ENCODE results near the gene KLRC1.
"Not testable (repeated sequence)": the region's sequence is repeated elsewhere in the genome, so short reads cannot be mapped to it uniquely, and the experiment has no call there.

KLRC1 gene

DNA sequence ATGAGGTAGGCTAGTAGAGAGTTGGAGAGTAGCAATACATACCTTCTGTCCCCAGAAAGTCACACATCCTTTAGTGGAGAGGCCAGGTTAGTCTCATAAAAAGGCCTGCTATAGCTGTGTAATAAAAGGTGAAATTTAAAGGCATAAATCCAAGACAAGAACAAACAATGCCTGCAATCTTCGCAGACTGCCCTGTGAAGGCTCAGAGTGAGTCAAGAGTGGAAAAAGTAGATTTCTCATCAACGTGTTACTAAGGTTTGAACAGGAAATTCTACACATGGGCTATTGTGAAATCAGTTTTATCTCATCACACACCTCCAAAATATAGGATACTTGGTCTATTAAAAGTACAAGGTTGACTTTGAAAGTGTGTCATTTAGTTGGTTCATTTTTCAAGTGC is at the start of gene KLRC1:
KLRC1 (minus strand) TSS at position 222 of the 400 bp plus-strand sequence. CDS start 2,221 bp downstream, outside the sequence.
- DNase-seq (ENCODE audit: low read depth in 1 of 2, low spot score in 1 of 2) = no peak

DNA sequence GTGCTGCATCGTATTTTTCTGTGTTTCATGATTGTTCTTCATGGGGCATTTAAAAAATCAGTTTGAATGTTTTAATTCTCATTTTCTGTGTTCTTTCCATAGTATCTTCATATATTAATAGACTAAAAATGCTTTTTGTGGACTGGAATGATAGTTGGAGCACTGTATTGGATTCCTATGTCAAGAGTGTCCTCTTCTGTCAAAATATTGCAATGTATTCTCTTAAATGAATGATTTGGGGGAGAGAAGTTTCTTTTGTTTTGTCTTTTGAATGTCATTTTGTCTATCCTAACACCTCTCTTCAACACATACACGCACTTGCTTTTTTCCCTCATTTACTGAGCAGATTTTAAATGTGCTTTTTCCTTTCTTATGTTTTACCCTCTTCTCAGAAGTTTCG is 47.9 kb upstream of the KLRC1 start:
- no peak for DNase-seq (ENCODE audit: low read depth in 1 of 2, low spot score in 1 of 2)

- DNase-seq (ENCODE audit: low read depth in 1 of 2, low spot score in 1 of 2) = no peak
Measured at GRCh38 chr12:10498042-10498441, 44.9 kb upstream of the KLRC1 start.

DNA sequence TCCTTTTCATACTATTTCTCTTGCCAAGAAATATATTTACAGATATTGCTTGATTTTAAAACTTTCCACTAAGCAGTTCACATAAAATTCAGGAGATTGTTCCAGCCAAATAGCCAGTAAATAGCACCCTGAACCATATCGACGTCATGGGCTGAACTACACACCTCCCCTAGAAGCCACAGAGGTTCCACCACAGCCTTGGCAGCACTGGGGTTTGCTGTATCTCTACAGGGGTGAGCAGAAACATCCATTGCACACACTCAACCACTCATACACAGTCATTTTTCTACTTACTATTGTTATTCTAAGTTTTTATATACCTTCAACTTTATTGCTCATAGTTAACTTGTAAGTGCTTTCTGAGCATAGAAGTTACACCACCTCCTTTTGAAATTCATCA is 44.4 kb upstream of the KLRC1 start:
- no peak for DNase-seq (ENCODE audit: low read depth in 1 of 2, low spot score in 1 of 2)

- DNase-seq (ENCODE audit: low read depth in 1 of 2, low spot score in 1 of 2) = no peak
Measured at GRCh38 chr12:10491766-10492165, 38.6 kb upstream of the KLRC1 start.

DNA sequence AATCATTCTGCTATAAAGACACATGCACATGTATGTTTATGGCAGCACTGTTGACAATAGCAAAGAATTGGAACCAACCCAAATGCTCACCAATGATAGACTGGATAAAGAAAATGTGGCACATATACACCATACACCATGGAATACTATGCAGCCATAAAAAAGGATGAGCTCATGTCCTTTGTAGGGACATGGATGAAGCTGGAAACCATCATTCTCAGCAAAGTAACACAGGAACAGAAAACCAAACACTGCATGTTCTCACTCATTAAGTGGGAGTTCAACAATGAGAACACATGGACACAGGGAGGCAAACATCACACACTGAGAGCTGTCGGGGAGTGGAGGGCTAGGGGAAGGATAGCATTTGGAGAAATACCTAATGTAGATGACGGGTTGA is 34.2 kb upstream of the KLRC1 start:
- not testable (repeated sequence) for DNase-seq (ENCODE audit: low read depth in 1 of 2, low spot score in 1 of 2)

- not testable (repeated sequence) for DNase-seq (ENCODE audit: low read depth in 1 of 2, low spot score in 1 of 2)
Measured at GRCh38 chr12:10481901-10482300, 28.7 kb upstream of the KLRC1 start.

DNA sequence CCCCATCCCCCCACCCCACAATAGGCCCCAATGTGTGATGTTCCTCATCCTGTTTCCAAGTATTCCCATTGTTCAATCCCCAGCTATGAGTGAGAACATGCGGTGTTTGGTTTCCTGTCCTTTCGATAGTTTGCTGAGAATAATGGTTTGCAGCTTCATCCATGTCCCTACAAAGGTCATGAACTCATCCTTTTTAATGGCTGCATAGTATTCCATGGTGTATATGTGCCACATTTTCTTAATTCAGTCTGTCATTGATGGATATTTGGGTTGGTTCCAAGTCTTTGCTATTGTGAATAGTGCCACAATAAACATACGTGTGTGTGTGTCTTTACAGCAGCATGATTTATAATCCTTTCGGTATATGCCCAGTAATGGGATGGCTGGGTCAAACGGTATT is 19.6 kb upstream of the KLRC1 start:
- not testable (repeated sequence) for DNase-seq (ENCODE audit: low read depth in 1 of 2, low spot score in 1 of 2)

DNA sequence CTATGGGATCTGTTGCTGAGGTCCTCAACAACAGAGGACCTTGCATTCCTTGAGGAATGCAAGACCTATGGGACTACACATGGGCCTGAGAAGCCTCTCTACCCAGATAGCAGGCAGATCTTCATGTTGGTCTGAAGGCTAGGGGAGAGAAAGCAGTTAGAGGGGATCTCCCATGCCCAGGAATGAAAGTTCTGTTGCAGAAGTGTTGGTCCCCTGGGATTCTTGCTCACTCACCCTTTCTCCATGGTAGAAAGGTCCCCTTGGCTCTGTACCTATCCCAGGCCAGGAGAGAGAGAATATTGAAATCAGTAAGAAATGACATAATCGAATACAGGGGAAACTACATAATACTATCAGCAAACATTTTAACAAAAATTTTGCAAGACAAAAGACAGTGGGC is 16.5 kb upstream of the KLRC1 start:
- DNase-seq (ENCODE audit: low read depth in 1 of 2, low spot score in 1 of 2) = no peak

DNA sequence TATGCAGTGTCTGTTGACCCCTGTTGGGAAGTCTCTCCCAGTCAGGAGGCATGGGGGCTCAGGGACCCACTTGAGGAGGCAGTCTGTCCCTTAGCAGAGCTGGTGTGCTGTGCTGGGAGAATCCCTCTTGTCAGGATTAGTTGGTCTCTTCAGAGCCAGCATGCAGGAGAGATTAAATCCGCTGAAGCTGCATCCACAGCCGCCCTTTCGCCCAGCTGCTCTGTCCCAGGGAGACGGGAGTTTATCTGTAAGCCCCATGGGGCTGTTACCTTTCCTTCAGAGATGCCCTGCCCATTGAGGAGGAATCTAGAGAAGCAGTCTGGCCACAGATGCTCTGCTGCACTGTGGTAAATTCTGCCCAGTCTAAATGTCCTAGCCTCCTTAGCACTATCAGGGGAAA is 13.1 kb upstream of the KLRC1 start:
- no peak for DNase-seq (ENCODE audit: low read depth in 1 of 2, low spot score in 1 of 2)

GRCh38 chr12:10457760-10458159 is 4.6 kb upstream of the KLRC1 start:
- no peak for DNase-seq (ENCODE audit: low read depth in 1 of 2, low spot score in 1 of 2)

DNA sequence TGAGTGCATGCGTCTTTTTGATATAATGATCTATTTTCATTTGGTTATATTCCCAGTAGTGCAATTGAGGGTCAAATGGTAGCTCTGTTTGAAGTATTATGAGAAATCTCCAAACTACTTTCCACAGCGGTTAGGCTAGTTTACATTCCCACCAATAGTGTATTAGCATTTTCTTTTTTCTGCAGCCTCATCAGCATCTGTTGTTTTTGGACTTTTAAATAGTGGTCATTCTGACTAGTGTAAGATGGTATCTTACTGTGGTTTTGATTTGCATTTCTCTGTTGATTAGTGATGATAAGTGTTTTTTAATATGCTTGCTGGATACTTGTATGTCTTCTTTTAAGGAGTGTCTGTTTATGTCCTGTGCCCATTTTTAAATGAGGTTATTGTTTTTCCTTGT is 3.7 kb upstream of the KLRC1 start:
- no peak for DNase-seq (ENCODE audit: low read depth in 1 of 2, low spot score in 1 of 2)

DNA sequence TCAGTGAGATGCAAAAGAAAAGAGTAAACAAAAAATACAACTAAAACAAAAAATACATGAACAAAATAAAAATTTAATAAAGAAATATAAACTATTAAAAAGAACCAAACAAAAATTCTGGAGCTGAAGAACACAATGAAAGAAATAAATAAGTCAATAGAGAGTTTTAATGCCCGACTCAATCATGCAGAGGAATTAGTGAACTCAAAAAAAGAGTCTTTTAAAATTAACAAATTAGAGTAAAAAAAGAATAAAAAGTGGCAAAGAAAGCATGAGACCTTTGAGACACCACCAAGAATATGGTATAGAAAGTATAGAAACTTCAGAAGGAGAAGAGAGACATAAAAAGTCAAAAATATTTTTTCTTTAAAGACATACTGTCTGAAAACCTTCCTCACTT is 2.6 kb upstream of the KLRC1 start:
- DNase-seq (ENCODE audit: low read depth in 1 of 2, low spot score in 1 of 2) = no peak

DNA sequence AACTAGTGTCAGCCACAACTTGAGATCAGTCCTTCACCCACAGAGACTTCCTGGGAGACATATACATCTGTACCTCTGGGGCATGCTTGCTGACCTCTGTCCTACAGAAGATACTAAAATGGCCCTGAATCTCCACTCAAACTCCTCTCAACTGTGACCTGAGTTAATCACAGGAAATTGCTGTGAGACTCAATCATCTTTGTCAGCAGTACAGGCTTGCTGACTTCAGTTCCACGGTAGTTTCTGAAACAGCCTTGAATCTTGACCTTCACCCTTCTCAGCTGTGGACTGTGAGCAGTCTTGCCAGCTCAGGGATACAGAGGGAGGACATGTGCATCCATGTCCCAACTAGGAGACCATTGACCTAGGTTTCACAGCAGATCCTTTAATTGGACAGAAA is 1.4 kb upstream of the KLRC1 start:
- DNase-seq (ENCODE audit: low read depth in 1 of 2, low spot score in 1 of 2) = no peak

DNA sequence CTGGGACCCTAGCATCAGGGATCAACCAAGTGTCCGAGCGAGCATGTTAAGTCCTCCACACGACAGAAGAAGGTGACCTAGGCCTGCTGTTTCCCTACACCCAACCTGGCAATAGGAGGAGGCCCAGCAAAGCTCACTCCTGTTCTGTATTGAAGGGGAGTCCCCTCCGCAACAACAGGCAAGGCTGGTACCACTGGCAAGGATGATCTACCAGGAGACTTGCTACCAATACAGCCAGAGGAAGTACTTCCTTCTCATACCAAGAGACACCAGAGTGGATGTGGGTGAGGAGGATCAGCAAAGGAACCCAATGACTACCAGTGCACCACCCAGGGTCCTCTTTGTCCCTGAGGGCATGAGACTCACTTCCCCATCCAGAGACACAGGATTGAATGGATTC is 4.9 kb downstream of the KLRC1 start:
- no peak for DNase-seq (ENCODE audit: low read depth in 1 of 2, low spot score in 1 of 2)

DNA sequence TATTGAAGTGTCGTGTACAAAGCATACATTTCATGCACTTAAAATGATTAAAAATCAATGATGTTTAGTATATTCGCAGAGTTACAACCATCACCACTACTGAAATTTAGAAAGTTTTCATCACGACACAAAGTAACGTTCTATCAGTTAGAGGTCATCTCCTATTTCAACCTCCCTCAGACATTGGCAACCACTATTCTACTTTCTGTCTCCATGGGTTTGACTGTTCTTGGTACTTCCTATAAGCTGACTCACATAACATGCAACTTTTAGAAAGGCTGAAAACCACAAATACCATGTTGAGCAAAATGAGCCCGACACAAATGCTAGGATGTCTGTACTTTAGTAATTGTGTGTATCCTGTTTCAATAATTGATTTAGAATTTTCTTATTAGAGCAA is 7.1 kb downstream of the KLRC1 start:
- DNase-seq (ENCODE audit: low read depth in 1 of 2, low spot score in 1 of 2) = not testable (repeated sequence)

DNA sequence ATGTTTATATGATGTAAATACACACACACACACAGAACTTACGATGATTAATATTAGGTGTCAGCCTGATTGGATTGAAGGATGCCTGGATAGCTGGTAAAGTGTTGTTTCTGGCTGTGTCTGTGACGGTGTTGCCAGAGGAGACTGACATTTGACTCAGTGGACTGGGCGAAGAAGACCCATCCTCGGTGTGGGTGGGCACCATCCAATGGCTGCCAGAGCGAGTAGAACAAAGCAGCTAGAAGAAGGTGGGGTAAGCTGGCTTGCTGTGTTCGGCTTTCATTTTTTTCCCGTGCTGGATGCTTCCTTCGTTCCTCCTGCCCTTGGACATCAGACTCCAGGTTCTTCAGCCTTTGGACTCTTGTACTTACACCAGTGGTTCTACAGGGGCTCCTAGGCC is 12.0 kb downstream of the KLRC1 start:
- not testable (repeated sequence) for DNase-seq (ENCODE audit: low read depth in 1 of 2, low spot score in 1 of 2)

DNA sequence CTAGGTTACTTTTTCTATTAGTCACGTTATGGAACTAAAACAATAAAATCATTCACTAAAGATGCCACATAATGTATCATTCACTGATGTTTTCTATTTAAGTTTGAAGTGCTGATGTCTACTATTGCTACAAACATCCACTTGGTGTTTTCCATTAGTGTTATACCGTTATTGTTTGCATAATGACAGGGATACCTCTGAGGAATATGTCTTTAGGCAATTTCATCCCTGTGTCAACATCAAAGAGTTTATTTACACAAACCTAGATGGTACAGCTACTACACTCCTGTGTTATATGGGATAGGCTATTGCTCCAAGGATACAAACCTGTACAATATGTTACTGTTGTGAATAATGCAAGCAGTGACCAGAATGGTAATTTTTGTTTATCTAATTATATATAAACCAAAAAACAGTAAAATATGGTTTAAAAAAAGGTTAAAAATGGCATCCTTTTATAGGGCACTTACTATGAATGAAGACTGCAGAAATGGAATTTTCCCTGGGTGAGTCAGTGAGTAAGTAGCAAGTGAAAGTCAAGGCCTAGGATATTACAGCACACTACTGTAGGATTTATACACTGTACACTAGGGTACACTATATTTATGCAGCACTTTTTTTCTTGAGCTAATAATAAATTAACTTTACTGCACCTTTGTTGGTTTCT is 13.4 kb downstream of the KLRC1 start:
- not testable (repeated sequence) for DNase-seq (ENCODE audit: low read depth in 1 of 2, low spot score in 1 of 2)

- not testable (repeated sequence) for DNase-seq (ENCODE audit: low read depth in 1 of 2, low spot score in 1 of 2)
Measured at GRCh38 chr12:10437601-10438000, 15.6 kb downstream of the KLRC1 start.

DNA sequence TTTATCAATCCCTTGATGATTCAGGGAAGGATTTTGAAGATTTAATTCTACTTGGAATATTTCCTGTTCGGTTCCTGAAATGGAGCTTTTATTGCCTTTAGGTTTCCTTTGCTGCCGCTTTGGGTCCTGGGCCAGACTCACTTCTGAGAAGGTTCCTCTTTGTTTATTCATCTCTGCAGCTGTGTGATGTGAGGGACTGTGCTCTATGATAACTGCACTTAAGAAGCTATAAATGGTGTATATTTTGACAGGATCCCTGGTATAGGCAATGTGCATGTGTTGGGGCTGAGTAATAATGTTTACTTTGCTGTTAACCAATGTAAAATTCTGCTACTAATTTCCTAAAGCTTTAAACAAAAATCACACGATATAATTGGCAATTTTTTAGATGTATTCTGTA is 17.4 kb downstream of the KLRC1 start, which contains the start of gene KLRC2:
KLRC2 (minus strand) TSS at position 195 of the 400 bp plus-strand sequence; CDS start at position 171, 24 bp downstream.
- not testable (repeated sequence) for DNase-seq (ENCODE audit: low read depth in 1 of 2, low spot score in 1 of 2)

- not testable (repeated sequence) for DNase-seq (ENCODE audit: low read depth in 1 of 2, low spot score in 1 of 2)
Measured at GRCh38 chr12:10430623-10431022, 22.6 kb downstream of the KLRC1 start.

- DNase-seq (ENCODE audit: low read depth in 1 of 2, low spot score in 1 of 2) = not testable (repeated sequence)
Measured at GRCh38 chr12:10425938-10426337, 27.2 kb downstream of the KLRC1 start.

GRCh38 chr12:10424260-10424899 is 28.8 kb downstream of the KLRC1 start:
- DNase-seq (ENCODE audit: low read depth in 1 of 2, low spot score in 1 of 2) = not testable (repeated sequence)

All from stimulated activated CD4-positive, alpha-beta T cell treated with anti-CD3 and anti-CD28 coated beads, Interleukin-15, amount 100 ng/mL, for 1 hour (primary cell).